Mucosa of rectum (tissue), 2 donors: ENCODE results near the gene NEDD1.

ENCODE experiments used
- H3K27ac ChIP-seq, 2 donors: one replicate each; pipeline ENCODE4 v1.7.0; 2013; ENCODE audit warnings: inconsistent platforms in 2 of 2, low read depth in 2 of 2, low read length in 2 of 2
- H3K27me3 ChIP-seq, 2 donors: one replicate each; pipeline ENCODE4 v1.7.0; 2013; ENCODE audit warnings: low read length in 2 of 2; ENCODE audit not compliant: control insufficient read depth in 2 of 2, insufficient read depth in 2 of 2
- H3K36me3 ChIP-seq, 2 donors: one replicate each; pipeline ENCODE4 v1.7.0; 2013; ENCODE audit warnings: low read length in 2 of 2; ENCODE audit not compliant: control insufficient read depth in 2 of 2, insufficient read depth in 2 of 2
- H3K4me1 ChIP-seq, 2 donors: one replicate each; pipeline ENCODE4 v1.7.0; 2013; ENCODE audit warnings: low read length in 2 of 2, mild to moderate bottlenecking in 1 of 2; ENCODE audit not compliant: control insufficient read depth in 2 of 2, insufficient read depth in 2 of 2
- H3K4me3 ChIP-seq, 2 donors: one replicate each; pipeline ENCODE4 v1.7.0; 2013; ENCODE audit warnings: low read length in 2 of 2
- H3K9ac ChIP-seq, 2 donors: one replicate each; pipeline ENCODE4 v1.7.0; 2013; ENCODE audit warnings: low read length in 2 of 2, low read depth in 1 of 2, mild to moderate bottlenecking in 1 of 2
- H3K9me3 ChIP-seq, 2 donors: one replicate each; pipeline ENCODE4 v1.7.0; 2013; ENCODE audit warnings: low read length in 2 of 2; ENCODE audit not compliant: control insufficient read depth in 2 of 2
- donor health status: healthy.
- donor health status: Normal muscosa, but diverticular disease.

Gene NEDD1

GRCh38 chr12:96906849-96907670 lies at the start of gene NEDD1:
Gene NEDD1 (plus strand): TSS chr12:96907257. CDS start chr12:96909760, 2,503 bp downstream.
- Histone ChIP-seq H3K4me1 (peaks cover 5 to 7% of the 10 kb centered on the region in 2 donors), H3K27ac (peak within 1 kb of the TSS; percentile 87 to 92), H3K36me3 (no peaks in the 10 kb centered on the region), H3K9me3 (no peaks in the 10 kb centered on the region), H3K4me3 (peak within 1 kb of the TSS; percentile 92 to 96), H3K9ac (peak within 1 kb of the TSS; percentile 89 to 97), H3K27me3 (no peaks in the 10 kb centered on the region)

GRCh38 chr12:96858162-96858561 lies 48.9 kb upstream of the NEDD1 start:
- no peaks in the 10 kb centered on the region for H3K9me3 ChIP-seq

GRCh38 chr12:96861656-96862055 lies 45.4 kb upstream of the NEDD1 start:
- H3K9ac ChIP-seq = no peak overlapping the region
- H3K36me3 ChIP-seq = no peaks in the 10 kb centered on the region
- no peaks in the 10 kb centered on the region for H3K9me3 ChIP-seq
- H3K4me3 ChIP-seq = no peak overlapping the region
- no peak overlapping the region for H3K27ac ChIP-seq
- no peaks in the 10 kb centered on the region for H3K4me1 ChIP-seq
- H3K27me3 ChIP-seq = no peaks in the 10 kb centered on the region

More at GRCh38 chr12:96858162-96858561, 48.9 kb upstream of the NEDD1 start:
- H3K27ac ChIP-seq = no peak overlapping the region
- H3K4me3 ChIP-seq = no peak overlapping the region
- no peaks in the 10 kb centered on the region for H3K27me3 ChIP-seq
- no peak overlapping the region for H3K9ac ChIP-seq
- no peaks in the 10 kb centered on the region for H3K36me3 ChIP-seq
- no peaks in the 10 kb centered on the region for H3K4me1 ChIP-seq

- Histone ChIP-seq H3K4me3 (no peak overlapping the region), H3K4me1 (no peaks in the 10 kb centered on the region), H3K36me3 (no peaks in the 10 kb centered on the region), H3K9me3 (no peaks in the 10 kb centered on the region), H3K9ac (no peak overlapping the region), H3K27me3 (no peaks in the 10 kb centered on the region), H3K27ac (no peak overlapping the region)
Observed at GRCh38 chr12:96862326-96862725, 44.7 kb upstream of the NEDD1 start.

GRCh38 chr12:96864335-96864734 lies 42.7 kb upstream of the NEDD1 start:
- Histone ChIP-seq H3K27ac (no peak overlapping the region), H3K4me3 (no peak overlapping the region), H3K9ac (no peak overlapping the region), H3K27me3 (no peaks in the 10 kb centered on the region), H3K36me3 (no peaks in the 10 kb centered on the region), H3K9me3 (no peaks in the 10 kb centered on the region), H3K4me1 (no peaks in the 10 kb centered on the region)

GRCh38 chr12:96866801-96867590 lies 40.1 kb upstream of the NEDD1 start:
- no peaks in the 10 kb centered on the region for H3K36me3 ChIP-seq
- H3K9ac ChIP-seq = no peak overlapping the region
- no peak overlapping the region for H3K4me3 ChIP-seq
- H3K27me3 ChIP-seq = no peaks in the 10 kb centered on the region
- no peaks in the 10 kb centered on the region for H3K4me1 ChIP-seq
- H3K27ac ChIP-seq = no peak overlapping the region
- no peaks in the 10 kb centered on the region for H3K9me3 ChIP-seq

GRCh38 chr12:96870946-96871345 lies 36.1 kb upstream of the NEDD1 start:
- Histone ChIP-seq H3K9ac (no peak overlapping the region), H3K27ac (no peak overlapping the region), H3K4me3 (no peak overlapping the region), H3K27me3 (no peaks in the 10 kb centered on the region), H3K36me3 (no peaks in the 10 kb centered on the region), H3K4me1 (no peaks in the 10 kb centered on the region), H3K9me3 (no peaks in the 10 kb centered on the region)

- Histone ChIP-seq H3K9ac (no peak overlapping the region), H3K4me1 (no peaks in the 10 kb centered on the region), H3K27ac (no peak overlapping the region), H3K9me3 (no peaks in the 10 kb centered on the region), H3K4me3 (no peak overlapping the region), H3K36me3 (no peaks in the 10 kb centered on the region), H3K27me3 (peaks cover 0 to under 1% of the 10 kb centered on the region in 2 donors)
Observed at GRCh38 chr12:96872961-96873360, 34.1 kb upstream of the NEDD1 start.

- H3K27me3 ChIP-seq = peaks cover 0 to 2% of the 10 kb centered on the region in 2 donors
- H3K4me1 ChIP-seq = no peaks in the 10 kb centered on the region
- H3K27ac ChIP-seq = no peak overlapping the region
- no peaks in the 10 kb centered on the region for H3K9me3 ChIP-seq
- no peaks in the 10 kb centered on the region for H3K36me3 ChIP-seq
- H3K4me3 ChIP-seq = no peak overlapping the region
- no peak overlapping the region for H3K9ac ChIP-seq
Observed at GRCh38 chr12:96874211-96874610, 32.8 kb upstream of the NEDD1 start.

- H3K9ac ChIP-seq = no peak overlapping the region
- H3K4me1 ChIP-seq = no peaks in the 10 kb centered on the region
- H3K36me3 ChIP-seq = no peaks in the 10 kb centered on the region
- no peak overlapping the region for H3K4me3 ChIP-seq
- no peak overlapping the region for H3K27ac ChIP-seq
- H3K9me3 ChIP-seq = no peaks in the 10 kb centered on the region
- H3K27me3 ChIP-seq = peaks cover 0 to 2% of the 10 kb centered on the region in 2 donors
Observed at GRCh38 chr12:96876966-96877365, 30.1 kb upstream of the NEDD1 start.
